Fibroblast of mammary gland (primary cell): Measurements from ENCODE around the gene TBL1X.
"Not testable (repeated sequence)": the region's sequence is repeated elsewhere in the genome, so short reads cannot be mapped to it uniquely, and the experiment has no call there.

ENCODE experiments used
- DNase-seq: peaks from one replicate; pipeline ENCODE4 v3.0.0-alpha.2; 2010; ENCODE audit warnings: low read depth
- H3K4me3 ChIP-seq: 2 replicates; pipeline ENCODE4 v1.5.1; 2011; ENCODE audit warnings: low read depth, mild to moderate bottlenecking, low read length, moderate library complexity; ENCODE audit not compliant: control insufficient read depth
- CTCF ChIP-seq: conservative IDR thresholded peaks from 2 replicates; pipeline ENCODE4 v1.5.1; 2011; ENCODE audit warnings: low read depth, low read length, inconsistent platforms; ENCODE audit not compliant: control insufficient read depth, insufficient read depth

The TBL1X gene

GRCh38 chrX:9530848-9531274 lies 66.0 kb downstream of the TBL1X start:
- DNase-seq, result peak; percentile 81
- peak overlapping the region; percentile 4 for H3K4me3 ChIP-seq
- no peak for TF ChIP-seq CTCF

GRCh38 chrX:9532349-9532748 lies 67.5 kb downstream of the TBL1X start:
- DNase-seq, result peak; percentile 65
- no peak overlapping the region for H3K4me3 ChIP-seq
- no peak for TF ChIP-seq CTCF

- DNase-seq, result no peak
- no peak overlapping the region for H3K4me3 ChIP-seq
- no peak for TF ChIP-seq CTCF
Measured at GRCh38 chrX:9533611-9534010, 68.8 kb downstream of the TBL1X start.

- no peak for TF ChIP-seq CTCF
- no peak overlapping the region for H3K4me3 ChIP-seq
- peak; percentile 49 for DNase-seq
Measured at GRCh38 chrX:9534686-9535085, 69.8 kb downstream of the TBL1X start.

GRCh38 chrX:9535101-9535500 lies 70.2 kb downstream of the TBL1X start:
- no peak for DNase-seq
- no peak overlapping the region for H3K4me3 ChIP-seq
- no peak for TF ChIP-seq CTCF

- DNase-seq, H3K4me3 ChIP-seq: not testable (repeated sequence)
Measured at GRCh38 chrX:9536156-9536555, 71.3 kb downstream of the TBL1X start.

GRCh38 chrX:9537781-9538180 lies 72.9 kb downstream of the TBL1X start:
- TF ChIP-seq CTCF, result no peak
- H3K4me3 ChIP-seq, result no peak overlapping the region
- no peak for DNase-seq
